Embryonic facial prominence (tissue), 1 donor: ENCODE results near the gene PTPRU.
A peak's percentile ranks its signal among the peaks of the same experiment; 100 is the strongest.

Experiments used
- DNase-seq: peaks from one replicate; pipeline ENCODE4 v3.0.0-alpha.2; 2016; ENCODE audit errors: extremely low spot score

The PTPRU gene

DNA sequence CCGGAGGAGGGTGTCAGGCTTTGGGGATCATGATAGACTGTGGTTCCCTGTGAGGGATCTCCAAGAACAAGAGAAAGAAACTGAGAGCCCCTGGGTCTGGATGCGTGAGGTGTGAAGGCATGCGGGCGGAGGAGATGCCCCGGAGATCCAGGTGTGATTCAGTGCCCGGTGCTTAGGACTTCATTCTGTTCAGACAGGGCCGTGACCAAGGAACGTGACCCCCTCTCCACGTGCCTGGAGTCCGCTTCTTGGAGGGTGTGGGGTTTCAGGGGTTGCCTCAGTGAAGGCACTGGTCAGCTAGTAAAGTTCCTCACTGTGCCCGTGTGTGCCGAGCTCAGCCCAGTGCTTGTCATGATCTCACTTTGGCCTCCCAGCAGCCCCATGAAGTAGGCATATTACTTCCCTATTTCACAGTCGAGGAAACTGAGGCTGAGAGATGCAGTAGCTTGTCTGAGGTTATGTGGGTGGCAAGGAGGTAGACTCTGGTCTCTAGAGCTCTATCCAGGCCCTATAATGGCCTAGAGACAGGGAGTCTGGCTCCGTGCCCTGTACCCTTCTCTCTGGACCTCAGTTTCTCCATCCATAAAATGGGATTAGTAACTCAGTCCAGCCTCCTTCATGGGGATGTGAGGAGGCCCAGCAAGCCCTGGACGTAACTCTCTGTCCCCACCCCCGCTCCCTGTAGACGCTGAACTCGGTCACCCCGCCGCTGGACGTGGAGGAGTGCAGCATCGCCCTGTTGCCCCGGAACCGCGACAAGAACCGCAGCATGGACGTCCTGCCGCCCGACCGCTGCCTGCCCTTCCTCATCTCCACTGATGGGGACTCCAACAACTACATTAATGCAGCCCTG is 81.0 kb downstream of the PTPRU start:
- no peak for DNase-seq

DNA sequence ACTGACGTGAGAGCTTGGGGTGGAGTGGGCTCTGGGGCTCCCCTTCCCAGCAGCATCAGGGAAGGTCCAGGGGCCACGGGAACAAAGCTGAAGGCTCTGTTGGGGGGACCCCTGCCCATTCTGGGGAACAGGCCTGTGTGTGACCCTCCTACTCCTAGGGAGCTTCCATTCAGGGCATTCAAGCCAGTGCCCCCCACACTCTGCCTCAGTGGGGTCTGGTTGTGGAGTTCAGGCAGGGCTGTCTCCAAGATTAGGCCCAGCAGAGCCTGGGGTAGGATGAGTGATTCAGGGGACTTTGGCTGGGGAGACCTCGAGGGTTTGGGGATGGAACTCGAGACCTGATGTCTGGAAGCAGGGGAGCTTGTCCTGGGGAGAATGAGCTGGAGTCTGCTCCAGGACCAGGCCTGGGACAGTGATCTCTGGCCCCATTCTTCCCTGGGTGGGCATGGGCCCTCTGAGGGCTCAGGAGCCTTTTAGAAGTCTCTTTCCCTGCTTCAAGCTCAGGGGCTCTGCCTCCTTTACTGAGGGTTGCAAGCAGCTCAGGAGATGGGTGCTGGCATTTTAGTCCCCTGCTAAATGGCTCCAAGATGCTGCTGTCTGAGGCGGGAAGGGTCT is 81.7 kb downstream of the PTPRU start:
- no peak for DNase-seq

DNA sequence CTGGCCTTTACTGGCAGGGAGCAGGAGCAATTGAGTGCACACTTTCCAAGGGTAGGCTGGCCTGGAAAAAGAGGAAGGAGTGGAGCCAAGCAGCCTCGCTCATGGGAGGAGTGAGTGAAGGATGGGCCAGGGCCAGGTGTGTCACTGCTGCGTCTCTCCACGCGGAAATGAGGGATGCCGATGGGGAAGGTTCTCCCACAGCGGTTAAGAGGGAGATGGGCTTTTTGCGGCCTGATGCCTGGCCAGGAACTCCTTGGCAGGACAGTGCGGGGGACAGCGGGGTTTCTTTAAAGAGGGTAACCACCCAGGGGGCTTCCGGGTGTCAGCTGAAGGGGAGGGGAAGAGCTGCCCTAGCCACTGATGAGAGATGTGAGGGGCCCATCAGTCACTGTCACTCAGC is 82.4 kb downstream of the PTPRU start:
- DNase-seq, result no peak

DNA sequence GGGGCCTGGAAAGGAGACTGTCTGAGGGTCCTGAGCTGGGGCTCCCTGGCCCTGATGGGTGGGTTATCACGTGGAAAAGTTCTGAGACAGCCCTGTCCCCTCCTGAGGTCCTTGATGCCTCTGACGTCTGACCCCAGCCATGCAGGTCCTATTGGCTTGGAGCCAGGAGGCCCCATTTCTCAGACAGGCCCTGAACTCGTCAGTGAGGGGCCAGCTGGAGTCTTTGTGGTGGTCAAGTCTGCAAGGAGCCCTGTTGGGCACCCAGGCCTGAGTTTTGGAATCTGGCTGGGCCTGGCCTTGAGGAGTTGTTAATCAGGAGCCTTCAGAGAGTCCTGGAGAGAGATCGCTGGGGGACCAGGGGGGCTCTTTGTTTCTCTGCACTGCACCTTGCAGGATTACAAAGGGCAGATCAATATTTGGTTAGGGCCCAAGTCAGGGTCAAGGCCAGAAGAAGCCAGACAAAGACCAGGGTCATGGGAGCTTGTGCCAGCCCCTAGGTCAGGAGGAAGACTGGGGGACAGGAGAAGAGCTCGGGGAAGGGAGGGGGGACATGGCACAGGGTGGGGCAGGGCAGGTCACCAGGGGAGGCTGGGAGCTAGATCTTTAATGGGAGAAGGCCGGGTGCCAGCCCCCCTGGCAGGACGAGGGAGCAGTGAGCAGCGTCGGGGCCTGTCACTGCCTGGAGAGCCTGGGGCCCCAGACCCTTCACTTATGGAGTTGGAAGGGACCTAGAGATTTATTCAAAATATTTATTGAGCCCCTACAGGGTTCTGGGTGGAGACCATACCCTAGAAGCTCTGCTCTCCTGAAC is 83.2 kb downstream of the PTPRU start:
- no peak for DNase-seq

DNA sequence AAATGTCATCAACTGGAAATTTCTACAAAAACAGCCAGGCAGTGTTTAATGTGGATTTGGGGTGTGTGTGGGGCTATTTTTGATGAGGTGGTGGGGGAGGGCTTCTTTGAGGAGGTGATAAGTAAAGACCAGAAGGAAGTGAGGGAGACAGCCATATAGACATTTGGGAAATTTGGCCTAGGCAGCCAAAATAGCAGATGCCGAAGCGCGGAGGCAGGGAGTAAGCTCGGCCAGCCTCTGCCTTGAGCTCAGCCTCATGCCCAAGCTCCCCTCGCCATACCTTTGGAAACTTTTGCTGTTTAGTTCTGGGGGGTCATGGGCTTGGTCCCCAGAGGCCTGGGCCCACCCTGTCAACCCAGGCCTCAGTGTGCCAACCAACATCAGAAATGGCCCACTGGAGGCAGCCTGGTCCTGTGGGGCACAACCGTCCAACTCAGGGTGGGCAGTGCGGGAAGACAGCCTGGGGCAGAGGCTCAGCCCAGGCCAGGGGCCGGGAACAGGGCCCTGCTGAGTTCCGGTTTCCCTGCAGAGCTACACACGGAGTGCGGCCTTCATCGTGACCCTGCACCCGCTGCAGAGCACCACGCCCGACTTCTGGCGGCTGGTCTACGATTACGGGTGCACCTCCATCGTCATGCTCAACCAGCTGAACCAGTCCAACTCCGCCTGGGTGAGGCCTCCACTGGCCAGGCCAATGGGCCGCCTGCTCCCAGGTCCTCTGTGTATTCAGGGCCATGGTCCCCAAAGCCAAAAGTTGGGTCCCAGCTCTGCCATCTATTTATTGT is 84.0 kb downstream of the PTPRU start:
- no peak for DNase-seq

DNA sequence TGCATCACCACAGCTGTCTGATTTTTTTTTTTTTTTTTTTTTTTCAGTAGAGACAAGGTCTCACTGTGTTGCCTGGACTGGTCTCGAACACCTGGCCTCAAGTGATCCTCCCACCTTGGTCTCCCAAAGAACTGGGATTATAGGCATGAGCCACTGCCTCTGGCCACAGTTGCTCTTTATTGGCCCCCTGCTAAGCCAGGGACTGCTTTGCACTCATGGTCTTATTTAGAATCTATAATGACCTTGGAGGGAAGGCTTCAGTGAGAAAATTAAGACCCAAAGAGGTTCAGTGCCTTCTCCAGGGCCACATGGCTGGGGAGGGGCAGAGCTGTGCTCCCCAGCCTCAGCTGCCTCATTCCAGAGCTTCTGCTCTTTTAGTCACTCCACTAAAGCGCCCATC is 84.9 kb downstream of the PTPRU start:
- no peak for DNase-seq

DNA sequence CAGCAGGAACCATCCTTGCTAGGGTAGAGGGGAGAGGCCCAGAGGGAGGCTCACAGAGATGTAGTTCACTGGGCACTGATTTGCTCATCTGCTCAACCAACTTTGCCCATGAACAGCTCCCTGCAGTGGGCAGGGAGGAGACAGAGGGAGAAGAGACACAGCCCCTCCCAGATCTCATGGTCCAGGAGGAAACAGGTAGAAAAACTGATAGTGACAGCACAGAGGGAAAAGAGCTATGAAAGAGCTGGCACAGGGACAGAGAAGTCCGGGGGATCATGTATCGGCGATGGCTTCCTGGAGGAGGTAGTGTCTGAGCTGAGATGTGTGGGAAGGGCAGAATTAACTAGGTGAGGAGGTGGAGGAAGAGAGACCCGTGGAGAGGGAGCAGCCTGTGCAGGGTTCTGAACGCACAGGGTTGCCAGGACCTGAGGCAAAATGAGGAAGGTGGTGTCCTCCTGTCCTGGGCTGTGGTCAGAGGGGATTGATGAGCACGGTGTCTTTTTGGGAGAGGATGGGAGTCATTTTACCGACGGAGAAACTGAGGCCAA is 85.9 kb downstream of the PTPRU start:
- no peak for DNase-seq

DNA sequence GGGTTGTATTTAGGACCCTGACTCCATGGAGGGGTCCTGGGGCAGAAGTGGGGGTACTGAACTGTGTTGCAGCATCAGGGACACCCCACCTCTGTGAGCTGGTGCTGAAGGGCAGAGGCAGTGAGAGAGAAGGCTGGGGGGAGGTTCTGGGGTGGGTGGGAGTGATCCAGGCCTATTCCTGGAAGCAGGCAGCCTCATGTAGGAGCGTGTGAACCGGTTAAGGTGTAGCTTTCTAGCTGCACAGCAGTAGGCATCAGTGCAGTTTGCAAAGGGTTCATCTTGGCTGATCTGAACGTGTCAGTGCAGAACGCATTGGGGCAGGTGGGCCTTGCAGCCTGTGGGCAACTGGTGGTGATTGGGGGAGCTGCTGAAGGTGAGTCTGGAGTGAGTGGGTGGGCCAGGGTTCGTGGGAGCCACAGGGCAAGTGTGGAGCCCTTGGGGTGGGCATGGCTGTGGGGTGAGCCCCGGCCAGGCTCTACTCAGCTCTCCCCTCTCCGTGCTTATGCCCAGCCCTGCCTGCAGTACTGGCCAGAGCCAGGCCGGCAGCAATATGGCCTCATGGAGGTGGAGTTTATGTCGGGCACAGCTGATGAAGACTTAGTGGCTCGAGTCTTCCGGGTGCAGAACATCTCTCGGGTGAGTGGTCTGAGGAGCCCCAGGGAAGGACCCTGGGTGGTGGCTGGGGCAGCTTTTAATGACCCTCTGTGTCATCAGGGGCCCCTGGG is 86.7 kb downstream of the PTPRU start:
- DNase-seq, result no peak

DNA sequence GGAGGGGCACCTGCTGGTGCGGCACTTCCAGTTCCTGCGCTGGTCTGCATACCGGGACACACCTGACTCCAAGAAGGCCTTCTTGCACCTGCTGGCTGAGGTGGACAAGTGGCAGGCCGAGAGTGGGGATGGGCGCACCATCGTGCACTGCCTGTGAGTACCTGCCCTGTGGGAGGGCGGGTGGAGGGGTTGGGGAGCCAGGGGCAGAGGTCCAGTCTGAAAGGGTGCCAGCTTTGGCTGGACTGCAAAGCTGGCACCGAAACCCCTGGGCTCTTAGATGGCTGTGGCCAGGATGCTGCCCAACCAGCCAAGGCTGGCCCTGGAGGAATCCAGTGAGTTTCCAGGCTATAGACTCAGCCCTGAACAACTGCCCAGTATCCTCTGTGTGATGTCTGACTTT is 87.3 kb downstream of the PTPRU start:
- no peak for DNase-seq

DNA sequence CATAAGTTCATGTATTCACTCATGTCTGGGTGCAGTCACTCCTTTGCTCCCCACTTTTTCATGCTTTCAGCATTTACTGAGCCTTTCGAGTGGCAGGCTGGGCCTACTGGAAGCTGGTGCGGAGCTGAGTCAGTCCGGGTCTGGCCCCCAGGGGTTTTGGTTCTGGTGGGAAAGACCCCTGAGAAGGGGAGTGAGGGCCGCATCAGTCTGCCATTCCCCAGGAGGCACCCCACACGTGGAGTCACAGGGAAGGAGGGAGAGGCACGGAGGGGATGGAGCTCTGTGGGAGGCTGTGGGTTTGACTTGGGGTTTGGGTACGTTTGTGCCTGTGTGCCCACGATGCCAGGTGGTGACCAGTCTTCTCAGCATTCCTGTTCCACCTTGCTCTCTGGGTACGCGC is 87.9 kb downstream of the PTPRU start:
- no peak for DNase-seq

DNA sequence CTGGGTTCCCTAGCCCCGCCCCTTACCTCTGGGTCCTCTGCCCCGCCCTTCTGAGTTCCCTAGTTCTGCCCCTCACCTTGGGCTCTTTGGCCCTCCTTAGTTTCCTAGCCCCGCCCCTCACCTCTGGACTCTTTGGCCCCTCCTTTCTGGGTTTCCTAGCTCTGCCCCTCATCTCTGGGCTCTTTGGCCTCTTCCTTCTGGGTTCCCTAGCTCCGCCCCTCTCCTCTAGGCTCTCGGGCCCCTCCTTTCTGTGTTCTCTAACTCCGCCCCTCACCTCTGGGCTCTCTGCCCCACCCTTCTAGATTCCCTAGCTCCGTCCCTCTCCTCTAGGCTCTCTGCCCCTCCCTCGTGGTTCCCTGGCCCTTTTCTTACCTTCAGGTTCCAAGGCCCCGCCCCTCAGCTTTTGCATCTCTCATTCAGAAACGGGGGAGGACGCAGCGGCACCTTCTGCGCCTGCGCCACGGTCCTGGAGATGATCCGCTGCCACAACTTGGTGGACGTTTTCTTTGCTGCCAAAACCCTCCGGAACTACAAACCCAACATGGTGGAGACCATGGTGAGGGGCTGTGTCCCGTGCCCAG is 88.5 kb downstream of the PTPRU start:
- DNase-seq, result peak; percentile 13

DNA sequence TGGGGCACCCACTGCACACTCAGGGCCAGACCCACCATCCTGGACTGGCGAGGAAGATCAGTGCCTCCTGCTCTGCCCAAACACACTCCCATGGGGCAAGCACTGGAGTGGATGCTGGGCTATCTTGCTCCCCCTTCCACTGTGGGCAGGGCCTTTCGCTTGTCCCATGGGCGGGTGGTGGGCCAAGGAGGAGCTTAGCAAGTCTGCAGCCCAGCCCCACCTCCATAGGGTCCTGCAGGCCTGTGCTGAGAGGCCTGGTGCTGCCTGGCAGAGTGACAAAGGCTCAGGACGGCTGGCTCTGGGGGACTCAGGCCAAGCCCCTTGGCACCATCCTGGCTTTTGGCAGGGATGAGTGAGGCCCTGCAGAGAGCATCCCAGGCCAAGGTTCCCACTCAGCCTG is 89.4 kb downstream of the PTPRU start:
- no peak for DNase-seq

DNA sequence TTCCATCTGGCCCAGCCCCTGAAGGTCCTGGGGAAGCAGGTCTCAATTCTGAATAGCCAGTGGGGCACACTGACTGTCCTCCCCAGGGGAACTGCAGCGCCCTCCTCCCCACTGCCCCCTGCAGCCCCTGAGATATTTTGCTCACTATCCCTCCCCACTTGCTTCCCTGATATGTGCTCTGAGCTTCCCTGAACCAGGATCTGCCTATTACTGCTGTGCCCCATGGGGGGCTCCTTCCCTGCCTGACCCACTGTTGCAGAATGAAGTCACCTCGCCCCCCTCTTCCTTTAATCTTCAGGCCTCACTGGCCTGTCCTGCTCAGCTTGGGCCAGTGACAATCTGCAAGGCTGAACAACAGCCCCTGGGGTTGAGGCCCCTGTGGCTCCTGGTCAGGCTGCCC is 89.8 kb downstream of the PTPRU start:
- DNase-seq, result no peak

DNA sequence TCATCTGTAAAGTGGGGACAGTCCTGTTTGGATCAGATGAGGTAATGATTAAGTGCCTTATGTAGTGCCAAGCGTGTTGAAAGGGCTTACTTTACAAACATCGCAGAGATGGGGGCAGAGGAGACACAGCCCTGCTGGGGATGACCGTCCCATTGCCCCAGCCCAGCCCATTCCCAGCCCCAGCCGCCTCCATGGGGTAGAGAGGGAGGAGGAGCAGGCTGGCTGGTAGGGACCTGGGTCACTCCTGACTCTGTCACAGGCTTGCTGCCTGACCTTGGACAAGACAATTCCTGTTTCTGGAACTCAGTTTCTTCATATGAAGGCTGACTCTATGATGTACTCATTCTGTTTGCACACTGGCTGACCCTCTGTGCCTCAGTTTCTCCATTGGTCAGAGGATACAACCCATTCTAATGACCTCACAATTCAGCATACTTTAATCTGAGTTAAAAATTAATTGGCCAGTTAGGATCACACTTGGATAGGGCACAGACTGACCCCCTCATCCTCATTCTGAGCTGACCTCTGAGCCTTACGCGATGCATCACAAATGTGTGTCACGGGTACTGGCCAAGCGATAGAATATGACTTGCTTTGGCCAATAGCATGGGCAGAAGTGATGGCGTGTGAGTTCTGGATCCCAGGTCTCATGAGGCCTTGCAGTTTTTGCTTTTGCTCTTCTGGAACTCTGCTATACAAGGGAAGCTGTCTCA is 91.1 kb downstream of the PTPRU start:
- no peak for DNase-seq

DNA sequence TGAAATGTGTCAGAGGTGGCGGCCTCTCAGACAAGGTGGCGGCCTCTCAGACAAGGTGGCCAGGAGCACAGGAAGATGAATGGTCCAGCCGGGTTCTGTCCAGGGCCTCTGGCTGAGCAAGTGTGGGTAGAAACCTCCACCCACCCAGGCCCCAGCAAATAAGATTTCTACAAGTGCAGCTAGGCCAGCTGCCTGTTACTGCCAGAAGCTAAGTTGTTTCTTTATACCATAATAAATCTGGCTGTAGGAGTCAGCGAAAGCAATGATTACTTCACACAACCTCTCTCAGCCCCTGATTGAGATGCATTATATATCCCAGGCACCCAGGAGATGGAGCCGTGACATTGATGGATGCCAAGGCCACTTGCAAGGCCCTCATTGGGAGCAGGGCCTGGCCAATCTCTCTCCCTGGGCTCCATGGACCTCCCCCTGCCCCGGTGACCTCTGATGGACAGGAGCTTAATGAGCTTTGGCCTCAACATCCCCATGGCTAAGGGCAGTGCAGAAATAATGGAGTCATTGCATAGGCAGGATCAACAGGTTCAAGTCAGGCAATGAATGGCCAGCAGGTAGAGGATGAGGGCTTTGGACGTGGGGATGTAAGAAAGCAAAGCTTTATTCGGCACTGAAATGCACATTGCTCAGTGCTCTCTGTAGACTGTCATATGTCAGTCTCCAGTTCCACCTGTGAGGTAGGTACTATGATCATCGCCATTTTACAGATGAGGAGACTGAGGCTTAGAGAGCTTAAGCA is 92.9 kb downstream of the PTPRU start:
- no peak for DNase-seq

DNA sequence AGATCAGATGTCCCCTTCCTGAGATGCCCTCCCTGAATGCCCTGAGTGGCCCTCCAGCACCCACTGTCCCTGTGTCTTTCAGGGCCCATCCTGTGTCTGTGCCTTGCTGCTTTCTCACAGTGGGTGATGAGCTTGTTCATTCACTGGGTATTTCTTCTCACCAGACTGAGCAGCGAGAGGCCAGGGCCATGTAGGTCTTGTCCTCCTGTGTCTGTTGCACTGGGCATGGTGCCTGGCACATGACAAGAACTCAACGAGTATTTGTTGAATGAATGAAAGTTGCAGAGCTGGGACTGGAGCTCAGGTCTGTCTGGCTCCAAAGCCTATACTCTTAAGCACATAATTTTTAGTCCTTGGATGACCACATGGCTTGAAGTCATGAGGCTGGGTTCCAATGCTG is 93.8 kb downstream of the PTPRU start:
- DNase-seq, result no peak

DNA sequence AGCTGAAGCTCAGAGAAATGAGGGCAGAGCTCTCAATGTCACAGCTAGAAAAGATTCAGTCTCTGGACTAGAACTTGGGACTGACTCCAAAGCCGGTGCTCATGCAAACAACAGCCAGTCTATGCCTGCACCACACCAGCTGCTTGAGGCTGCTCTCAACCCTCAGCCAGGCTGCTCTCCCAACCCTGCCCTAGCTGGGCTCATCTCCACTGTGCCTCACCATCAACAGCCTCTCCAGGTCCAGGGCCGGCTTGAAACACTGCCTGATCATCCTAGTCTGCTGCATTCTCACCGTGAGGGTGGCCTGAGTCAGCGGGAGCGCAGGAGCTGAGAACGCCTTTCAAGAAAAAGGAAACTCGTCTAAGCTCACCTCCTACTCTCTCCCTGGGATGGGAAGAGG is 94.5 kb downstream of the PTPRU start:
- DNase-seq, result no peak

DNA sequence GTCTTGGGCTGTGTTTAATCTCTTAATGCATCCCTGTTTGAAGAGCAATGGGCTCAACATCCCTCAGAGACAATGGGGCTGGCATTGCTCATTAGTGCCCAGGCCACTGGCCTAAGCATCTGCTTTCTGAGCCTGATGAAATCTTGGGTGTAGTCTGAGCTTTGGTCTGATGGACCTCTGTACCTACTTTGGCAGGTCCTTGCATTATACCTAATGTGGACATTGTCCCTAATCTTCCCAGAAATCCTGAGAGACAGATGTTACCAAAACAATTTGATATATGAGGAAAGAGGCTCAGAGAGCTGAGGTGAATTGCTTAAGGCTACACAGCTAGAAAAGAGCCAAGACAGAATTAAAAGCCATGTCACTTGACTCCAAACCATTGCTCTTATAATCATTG is 95.0 kb downstream of the PTPRU start:
- DNase-seq, result no peak

DNA sequence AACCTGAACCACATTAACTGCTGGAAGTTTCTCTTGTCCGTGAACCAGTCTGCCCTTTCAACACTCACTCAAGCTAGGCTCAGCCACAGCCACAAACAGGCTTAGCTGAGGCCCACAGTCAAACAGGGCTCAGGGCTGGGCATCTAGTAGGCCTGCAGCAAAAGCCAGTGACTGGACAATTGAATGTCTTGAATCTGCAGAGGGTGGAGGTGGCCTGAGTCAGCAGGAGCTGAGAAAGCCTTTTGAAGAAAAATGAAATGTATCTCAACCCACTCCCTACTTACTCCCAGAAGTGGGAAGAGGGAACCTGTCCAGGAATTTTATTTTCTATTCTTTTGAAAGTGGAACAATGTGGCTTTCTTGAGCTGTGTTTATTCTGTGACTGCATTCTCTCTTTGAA is 95.4 kb downstream of the PTPRU start:
- DNase-seq, result no peak
